ENCODE measurements around the gene GPR63.

- no peak for TF ChIP-seq CTCF (IDR thresholded peaks at IDR 0.05; ENCODE audit: insufficient read depth, low read length)
- TF ChIP-seq REST (IDR thresholded peaks at IDR 0.05; ENCODE audit: insufficient replicate concordance, low read depth) = no peak
- TF ChIP-seq POLR2AphosphoS5 (IDR thresholded peaks at IDR 0.05; ENCODE audit: low read depth) = no peak
- TF ChIP-seq SPI1 (IDR thresholded peaks at IDR 0.05; ENCODE audit: borderline replicate concordance, low read depth) = no peak
Measured at GRCh38 chr6:96755096-96755495, 82.2 kb downstream of the GPR63 start.

Measured in HL-60 (cell line).